Fibroblast of pulmonary artery (primary cell): Measurements from ENCODE around the gene C2orf15.

Experiments
- DNase-seq: peaks from one replicate; pipeline ENCODE4 v3.0.0-alpha.2; 2010; ENCODE audit warnings: low read depth
- H3K4me3 ChIP-seq: replicated peaks from 2 replicates; pipeline ENCODE4 v1.5.1; 2011; ENCODE audit warnings: low read depth, mild to moderate bottlenecking, control low read depth, low read length, moderate library complexity
- CTCF ChIP-seq: IDR thresholded peaks from 2 replicates; pipeline ENCODE4 v1.5.1; 2011; ENCODE audit warnings: mild to moderate bottlenecking, control low read depth, low read length, inconsistent platforms; ENCODE audit errors: missing control alignments

Gene C2orf15

GRCh38 chr2:99200076-99200800 is 58.7 kb downstream of the C2orf15 start:
- H3K4me3 ChIP-seq = no peak overlapping the region
- TF ChIP-seq CTCF = no peak
- DNase-seq = no peak
